Gastrocnemius medialis (tissue), 4 donors: ENCODE measurements around the gene CHDH. TPM values are rescaled to one million over a fixed set of nuclear protein-coding genes. Genes with fewer than 3 reads are reported as not detected.

Source experiments
- ATAC-seq, 2 donors: fragments of 150-250 bp; one replicate each; pipeline ENCODE4 v1.9.1; 2016
- DNase-seq, 2 donors: peaks; one replicate each; pipeline ENCODE4 v3.0.0-alpha.2; 2019
- H3K27ac ChIP-seq, 4 donors: fragments of 200-600 bp; sonication (generic); 1 replicate in 1 of 4; 2 replicates in 3 of 4; pipeline ENCODE4 v1.5.1; 2016 to 2018; ENCODE audit warnings: mild to moderate bottlenecking in 2 of 4, moderate library complexity in 1 of 4
- H3K27me3 ChIP-seq, 3 donors: fragments of 200-600 bp; sonication (generic) in 2 of 3; 1 replicate in 1 of 3; 2 replicates in 2 of 3; pipeline versions ENCODE4 v1.5.1 to v1.6.0; 2016 to 2019; ENCODE audit warnings: mild to moderate bottlenecking in 1 of 3, moderate library complexity in 1 of 3
- H3K36me3 ChIP-seq, 2 donors: fragments of 200-600 bp; sonication (generic) in 1 of 2; one replicate each; pipeline ENCODE4 v1.5.1; 2017 to 2018
- H3K4me1 ChIP-seq, 2 donors: fragments of 200-600 bp; sonication (generic) in 1 of 2; one replicate each; pipeline ENCODE4 v1.5.1; 2016 to 2017; ENCODE audit warnings: mild to moderate bottlenecking in 2 of 2
- H3K4me3 ChIP-seq, 4 donors: fragments of 200-600 bp; sonication (generic) in 3 of 4; 1 replicate in 1 of 4; 2 replicates in 3 of 4; pipeline ENCODE4 v1.5.1; 2016 to 2019; ENCODE audit warnings: mild to moderate bottlenecking in 2 of 4
- H3K9me3 ChIP-seq, 3 donors: fragments of 200-600 bp; sonication (generic) in 2 of 3; 1 replicate in 1 of 3; 2 replicates in 2 of 3; pipeline ENCODE4 v1.5.1; 2016 to 2019
- POLR2A ChIP-seq, 2 donors: fragments of 450-650 bp; IDR thresholded peaks; one replicate each; pipeline ENCODE4 v1.6.1; 2017; ENCODE audit warnings: antibody characterized with exemption in 2 of 2, mild to moderate bottlenecking in 2 of 2, moderate library complexity in 2 of 2
- in situ Hi-C, 4 donors: fragments of 200-750 bp; cut with MboI; loops; one replicate each; pipeline versions ENCODE4 v1.15.0 to v1.8.0; 2017; ENCODE audit warnings: low sequenced_read_pairs in 4 of 4
- intact Hi-C: fragments of 100-400 bp; cut with DNase I; formaldehyde crosslinking; loops from one replicate; pipeline ENCODE4 v1.15.1; 2023; ENCODE audit warnings: low total_unique reads
- total RNA-seq, 4 donors: library from RNA; depleted of rRNA; stranded (reverse); fragments of >200 nt; gene quantifications; one replicate each; pipeline versions ENCODE4 v1.1.0 to v1.2.3, GENCODE V29; 2016
- TF ChIP-seq, protein P1 (sequence below), 5 experiments: fragments of 450-650 bp in 3 of 5; fragments of 200-600 bp in 2 of 5; sonication (generic) in 2 of 5; IDR thresholded peaks in 4 of 5; conservative IDR thresholded peaks in 1 of 5; 1 replicate in 4 of 5; 2 replicates in 1 of 5; pipeline ENCODE4 v1.5.1; 2016 to 2019; ENCODE audit warnings: antibody characterized with exemption in 5 of 5, mild to moderate bottlenecking in 3 of 5, moderate library complexity in 3 of 5

CHDH gene
- total RNA-seq, 4 donors from 2014 or later = 3.1 to 6.5 (median 3.6) TPM

DNA sequence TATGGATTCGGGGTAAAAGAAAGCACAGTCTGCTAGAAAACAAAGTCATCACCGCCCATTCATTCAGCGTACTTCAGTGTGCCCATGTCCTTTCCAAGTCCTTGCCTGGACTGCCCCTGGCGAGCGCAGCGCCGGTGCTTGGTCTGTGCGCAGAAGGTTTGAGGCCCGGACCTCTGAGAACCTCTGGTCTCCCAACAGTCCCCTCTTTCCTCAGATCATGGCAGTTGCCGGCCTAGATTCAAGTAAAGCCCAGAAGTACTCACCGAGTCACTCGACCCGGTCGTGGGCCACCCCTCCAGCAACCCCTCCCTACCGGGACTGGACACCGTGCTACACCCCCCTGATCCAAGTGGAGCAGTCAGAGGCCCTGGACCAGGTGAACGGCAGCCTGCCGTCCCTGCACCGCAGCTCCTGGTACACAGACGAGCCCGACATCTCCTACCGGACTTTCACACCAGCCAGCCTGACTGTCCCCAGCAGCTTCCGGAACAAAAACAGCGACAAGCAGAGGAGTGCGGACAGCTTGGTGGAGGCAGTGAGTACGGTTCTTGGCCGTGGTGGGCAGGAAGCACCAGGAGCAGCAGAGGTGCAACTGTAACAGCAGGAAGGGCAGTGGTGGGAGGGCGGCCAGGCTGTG, 36.3 kb downstream of the CHDH start:
- Histone ChIP-seq H3K27me3 (no peaks in the 10 kb centered on the region), H3K9me3 (no peaks in the 10 kb centered on the region), H3K36me3 (no peaks in the 10 kb centered on the region), H3K4me3 (no peak overlapping the region), H3K4me1 (peaks cover 5 to 8% of the 10 kb centered on the region in 2 donors), H3K27ac (no peak overlapping the region)
- TF ChIP-seq, protein P1, sequence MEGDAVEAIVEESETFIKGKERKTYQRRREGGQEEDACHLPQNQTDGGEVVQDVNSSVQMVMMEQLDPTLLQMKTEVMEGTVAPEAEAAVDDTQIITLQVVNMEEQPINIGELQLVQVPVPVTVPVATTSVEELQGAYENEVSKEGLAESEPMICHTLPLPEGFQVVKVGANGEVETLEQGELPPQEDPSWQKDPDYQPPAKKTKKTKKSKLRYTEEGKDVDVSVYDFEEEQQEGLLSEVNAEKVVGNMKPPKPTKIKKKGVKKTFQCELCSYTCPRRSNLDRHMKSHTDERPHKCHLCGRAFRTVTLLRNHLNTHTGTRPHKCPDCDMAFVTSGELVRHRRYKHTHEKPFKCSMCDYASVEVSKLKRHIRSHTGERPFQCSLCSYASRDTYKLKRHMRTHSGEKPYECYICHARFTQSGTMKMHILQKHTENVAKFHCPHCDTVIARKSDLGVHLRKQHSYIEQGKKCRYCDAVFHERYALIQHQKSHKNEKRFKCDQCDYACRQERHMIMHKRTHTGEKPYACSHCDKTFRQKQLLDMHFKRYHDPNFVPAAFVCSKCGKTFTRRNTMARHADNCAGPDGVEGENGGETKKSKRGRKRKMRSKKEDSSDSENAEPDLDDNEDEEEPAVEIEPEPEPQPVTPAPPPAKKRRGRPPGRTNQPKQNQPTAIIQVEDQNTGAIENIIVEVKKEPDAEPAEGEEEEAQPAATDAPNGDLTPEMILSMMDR (IDR thresholded peaks at IDR 0.05 in 4 of 5, conservative IDR thresholded peaks at IDR 0.05 in 1 of 5) = no peak
- no peak for TF ChIP-seq POLR2A (IDR thresholded peaks at IDR 0.05)
- intact Hi-C loops = no loop called here
- in situ Hi-C loops = no loop called here
- ATAC-seq (no peak), DNase-seq (no peak)

DNA sequence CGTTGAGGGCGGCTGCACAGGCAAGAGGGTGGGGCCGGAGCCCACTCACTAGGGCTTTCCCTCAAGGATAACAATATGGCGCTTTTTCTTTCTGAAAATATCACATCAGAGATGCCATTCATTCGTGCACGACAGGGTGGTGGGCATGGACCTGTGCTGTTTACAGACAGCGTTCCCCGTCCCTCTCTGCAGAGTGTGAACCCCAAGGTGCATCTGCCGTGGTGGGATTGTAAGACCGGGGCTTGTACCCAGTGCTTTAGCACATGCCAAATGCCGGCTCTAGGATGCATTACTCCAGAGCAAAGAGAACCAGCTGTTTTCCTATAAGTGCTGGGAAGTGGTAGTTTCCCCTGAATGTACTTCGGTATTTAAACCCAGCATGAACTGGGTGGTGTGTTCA, 37.0 kb downstream of the CHDH start:
- Histone ChIP-seq H3K4me3 (no peak overlapping the region), H3K9me3 (no peaks in the 10 kb centered on the region), H3K27ac (no peak overlapping the region), H3K4me1 (peaks cover 5 to 8% of the 10 kb centered on the region in 2 donors), H3K36me3 (no peaks in the 10 kb centered on the region), H3K27me3 (no peaks in the 10 kb centered on the region)
- no peak for DNase-seq
- in situ Hi-C loops = no loop called here
- no peak for ATAC-seq
- intact Hi-C loops = no loop called here
- TF ChIP-seq, protein P1 (IDR thresholded peaks at IDR 0.05 in 4 of 5, conservative IDR thresholded peaks at IDR 0.05 in 1 of 5) = no peak
- TF ChIP-seq POLR2A (IDR thresholded peaks at IDR 0.05) = no peak

DNA sequence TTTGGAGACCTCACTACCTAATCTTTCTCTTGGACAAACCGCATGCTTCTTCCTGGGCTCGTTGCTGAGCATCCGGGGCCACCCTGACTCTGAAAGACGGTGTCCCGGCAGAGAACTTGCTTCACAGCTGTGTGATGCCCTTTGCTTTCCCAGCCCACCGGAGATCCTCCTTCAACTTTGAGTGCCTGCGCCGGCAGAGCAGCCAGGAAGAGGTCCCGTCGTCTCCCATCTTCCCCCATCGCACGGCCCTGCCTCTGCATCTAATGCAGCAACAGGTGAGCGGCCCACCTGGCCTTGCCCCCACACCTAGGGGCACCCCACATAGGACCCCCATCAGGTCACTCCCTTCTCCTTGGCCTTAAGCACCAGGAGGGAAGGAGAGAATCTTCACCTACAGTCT, 37.7 kb downstream of the CHDH start:
- no peak for TF ChIP-seq POLR2A (IDR thresholded peaks at IDR 0.05)
- TF ChIP-seq, protein P1 (IDR thresholded peaks at IDR 0.05 in 4 of 5, conservative IDR thresholded peaks at IDR 0.05 in 1 of 5) = no peak
- intact Hi-C loops = no loop called here
- Histone ChIP-seq H3K9me3 (no peaks in the 10 kb centered on the region), H3K27me3 (no peaks in the 10 kb centered on the region), H3K36me3 (no peaks in the 10 kb centered on the region), H3K4me3 (no peak overlapping the region), H3K4me1 (peaks cover 5 to 8% of the 10 kb centered on the region in 2 donors), H3K27ac (no peak overlapping the region)
- DNase-seq = no peak
- in situ Hi-C loops = no loop called here
- ATAC-seq = no peak

DNA sequence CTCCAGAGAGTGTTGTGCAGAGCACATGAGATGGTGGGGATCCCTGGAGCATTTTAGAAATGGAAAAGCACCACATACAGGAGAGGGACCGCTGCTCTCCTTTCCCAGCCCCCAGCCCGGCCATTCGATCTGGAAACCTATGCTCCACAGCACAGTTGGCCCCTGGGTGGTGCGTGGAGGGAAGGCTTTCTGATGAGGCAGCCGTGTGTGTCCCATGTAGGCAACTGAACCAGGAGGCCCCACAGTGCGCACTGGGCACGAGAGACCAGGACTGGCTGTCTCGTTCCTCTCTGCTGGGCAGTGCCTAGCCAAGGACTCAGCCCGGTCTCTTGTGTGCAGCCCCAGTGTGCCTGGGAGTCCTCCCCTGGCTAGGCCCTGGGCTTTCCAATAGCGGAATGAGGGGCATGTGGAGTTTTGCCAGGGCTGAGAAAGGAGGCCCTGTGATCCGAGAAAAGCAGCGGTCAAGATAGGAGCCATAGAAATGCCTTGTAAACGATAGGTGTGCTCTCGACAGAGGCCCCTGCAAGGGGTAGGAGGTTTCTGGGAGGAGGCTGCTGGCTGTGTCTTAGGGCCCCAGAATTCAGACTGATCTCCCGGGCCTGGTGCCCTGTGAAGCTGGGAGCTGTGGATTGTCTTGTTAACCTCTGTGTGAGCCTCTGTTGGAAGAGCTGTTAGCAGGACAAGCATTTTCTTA, 39.0 kb downstream of the CHDH start:
- Histone ChIP-seq H3K27ac (no peak overlapping the region), H3K27me3 (no peaks in the 10 kb centered on the region), H3K4me3 (no peak overlapping the region), H3K36me3 (no peaks in the 10 kb centered on the region), H3K4me1 (peaks cover 0 to 8% of the 10 kb centered on the region in 2 donors), H3K9me3 (no peaks in the 10 kb centered on the region)
- in situ Hi-C loops (no loop called here), intact Hi-C loops (no loop called here)
- no peak for DNase-seq
- TF ChIP-seq POLR2A (IDR thresholded peaks at IDR 0.05) = no peak
- TF ChIP-seq, protein P1 (IDR thresholded peaks at IDR 0.05 in 4 of 5, conservative IDR thresholded peaks at IDR 0.05 in 1 of 5) = no peak
- no peak for ATAC-seq
